MG63 (cell line): ENCODE data around the gene TMEM178B. TPM values are rescaled to one million over a fixed set of nuclear protein-coding genes. Genes with fewer than 3 reads are reported as not detected.
A peak's percentile ranks its signal among the peaks of the same experiment; 100 is the strongest.
"Not testable (repeated sequence)": the region's sequence is repeated elsewhere in the genome, so short reads cannot be mapped to it uniquely, and the experiment has no call there.

Experiments used
- DNase-seq: peaks from one replicate; pipeline ENCODE4 v3.0.0-alpha.2; 2020
- H3K27me3 ChIP-seq: fragments of 250-450 bp; sonication (Bioruptor Pico); 2 replicates; pipeline ENCODE4 v1.5.1; 2020; ENCODE audit warnings: mild to moderate bottlenecking, moderate library complexity
- H3K36me3 ChIP-seq: fragments of 250-450 bp; sonication (Bioruptor Pico); 2 replicates; pipeline ENCODE4 v1.5.1; 2020; ENCODE audit warnings: mild to moderate bottlenecking, moderate library complexity
- H3K4me3 ChIP-seq: fragments of 250-450 bp; sonication (Bioruptor Pico); 2 replicates; pipeline ENCODE4 v1.5.1; 2020; ENCODE audit warnings: mild to moderate bottlenecking, moderate library complexity
- H3K9me3 ChIP-seq: fragments of 250-450 bp; sonication (Bioruptor Pico); 2 replicates; pipeline ENCODE4 v1.5.1; 2020; ENCODE audit warnings: mild to moderate bottlenecking, moderate library complexity
- total RNA-seq: library from RNA; depleted of rRNA; stranded (reverse); fragments of >200 nt; shearing (Covaris generic); gene quantifications from 2 replicates; pipeline ENCODE4 v1.2.3, GENCODE V29; 2014; ENCODE audit warnings: low replicate concordance; rRNA removed

The TMEM178B gene
- 0.10 TPM in 1 of 2 replicates, not detected in the other for total RNA-seq

GRCh38 chr7:141073641-141074161 lies at the start of gene TMEM178B:
Gene TMEM178B (plus strand): TSS chr7:141074064.
- DNase-seq = no peak
- Histone ChIP-seq H3K4me3 (peak within 1 kb of the TSS; percentile 15; the same call in 1 of the 2 replicates), H3K27me3 (peaks cover 42% of the 10 kb centered on the region), H3K9me3 (no peaks in the 10 kb centered on the region), H3K36me3 (no peaks in the 10 kb centered on the region)

- H3K9me3 ChIP-seq = no peaks in the 10 kb centered on the region; the same call in 1 of the 2 replicates
- DNase-seq = no peak
- H3K36me3 ChIP-seq = no peaks in the 10 kb centered on the region
- no peaks in the 10 kb centered on the region for H3K27me3 ChIP-seq
- no peak overlapping the region for H3K4me3 ChIP-seq
Observed at GRCh38 chr7:141024668-141025067, 49.2 kb upstream of the TMEM178B start.

GRCh38 chr7:141027043-141027442 lies 46.8 kb upstream of the TMEM178B start:
- DNase-seq = no peak
- Histone ChIP-seq H3K27me3 (no peaks in the 10 kb centered on the region), H3K36me3 (no peaks in the 10 kb centered on the region), H3K4me3 (no peak overlapping the region), H3K9me3 (no peaks in the 10 kb centered on the region; the same call in 1 of the 2 replicates)

- H3K4me3 ChIP-seq = no peak overlapping the region
- H3K9me3 ChIP-seq = no peaks in the 10 kb centered on the region; the same call in 1 of the 2 replicates
- H3K36me3 ChIP-seq = no peaks in the 10 kb centered on the region
- no peak for DNase-seq
- no peaks in the 10 kb centered on the region for H3K27me3 ChIP-seq
Observed at GRCh38 chr7:141028767-141029166, 45.1 kb upstream of the TMEM178B start.

GRCh38 chr7:141032539-141033323 lies 41.1 kb upstream of the TMEM178B start:
- not testable (repeated sequence) for DNase-seq, H3K9me3 ChIP-seq, H3K36me3 ChIP-seq, H3K27me3 ChIP-seq, H3K4me3 ChIP-seq

GRCh38 chr7:141038100-141038499 lies 35.8 kb upstream of the TMEM178B start:
- H3K36me3 ChIP-seq, DNase-seq, H3K4me3 ChIP-seq, H3K27me3 ChIP-seq, H3K9me3 ChIP-seq: not testable (repeated sequence)

GRCh38 chr7:141039376-141039775 lies 34.5 kb upstream of the TMEM178B start:
- no peak for DNase-seq
- no peak overlapping the region for H3K4me3 ChIP-seq

GRCh38 chr7:141042222-141043193 lies 31.4 kb upstream of the TMEM178B start:
- no peak for DNase-seq
- no peak overlapping the region for H3K4me3 ChIP-seq
- no peaks in the 10 kb centered on the region for H3K9me3 ChIP-seq
- no peaks in the 10 kb centered on the region for H3K36me3 ChIP-seq
- H3K27me3 ChIP-seq = no peaks in the 10 kb centered on the region

More at GRCh38 chr7:141039376-141039775, 34.5 kb upstream of the TMEM178B start:
- H3K9me3 ChIP-seq = no peaks in the 10 kb centered on the region
- no peaks in the 10 kb centered on the region for H3K36me3 ChIP-seq
- no peaks in the 10 kb centered on the region for H3K27me3 ChIP-seq

- DNase-seq = no peak
- no peaks in the 10 kb centered on the region for H3K27me3 ChIP-seq
- no peaks in the 10 kb centered on the region for H3K9me3 ChIP-seq
- no peak overlapping the region for H3K4me3 ChIP-seq
- no peaks in the 10 kb centered on the region for H3K36me3 ChIP-seq
Observed at GRCh38 chr7:141043616-141044015, 30.2 kb upstream of the TMEM178B start.

- no peaks in the 10 kb centered on the region for H3K9me3 ChIP-seq
- DNase-seq = peak; percentile 39
- H3K36me3 ChIP-seq = no peaks in the 10 kb centered on the region
Observed at GRCh38 chr7:141045126-141045841, 28.6 kb upstream of the TMEM178B start.

GRCh38 chr7:141045842-141046620 lies 27.8 kb upstream of the TMEM178B start:
- DNase-seq = peak; percentile 51
- Histone ChIP-seq H3K36me3 (no peaks in the 10 kb centered on the region), H3K9me3 (no peaks in the 10 kb centered on the region), H3K4me3 (no peak overlapping the region), H3K27me3 (no peaks in the 10 kb centered on the region)

More at GRCh38 chr7:141045126-141045841, 28.6 kb upstream of the TMEM178B start:
- Histone ChIP-seq H3K27me3 (no peaks in the 10 kb centered on the region), H3K4me3 (no peak overlapping the region)

- DNase-seq = no peak
- Histone ChIP-seq H3K4me3 (no peak overlapping the region), H3K9me3 (no peaks in the 10 kb centered on the region), H3K27me3 (no peaks in the 10 kb centered on the region), H3K36me3 (no peaks in the 10 kb centered on the region)
Observed at GRCh38 chr7:141053626-141054025, 20.2 kb upstream of the TMEM178B start.

- no peaks in the 10 kb centered on the region for H3K9me3 ChIP-seq
- no peak overlapping the region for H3K4me3 ChIP-seq
- DNase-seq = no peak
Observed at GRCh38 chr7:141055146-141055545, 18.7 kb upstream of the TMEM178B start.

GRCh38 chr7:141057788-141058187 lies 16.1 kb upstream of the TMEM178B start:
- H3K36me3 ChIP-seq = no peaks in the 10 kb centered on the region
- no peak for DNase-seq
- H3K9me3 ChIP-seq = no peaks in the 10 kb centered on the region
- no peak overlapping the region for H3K4me3 ChIP-seq
- no peaks in the 10 kb centered on the region for H3K27me3 ChIP-seq

More at GRCh38 chr7:141055146-141055545, 18.7 kb upstream of the TMEM178B start:
- H3K36me3 ChIP-seq = no peaks in the 10 kb centered on the region
- H3K27me3 ChIP-seq = no peaks in the 10 kb centered on the region

GRCh38 chr7:141067856-141068255 lies 6.0 kb upstream of the TMEM178B start:
- H3K4me3 ChIP-seq, H3K36me3 ChIP-seq, DNase-seq, H3K9me3 ChIP-seq: not testable (repeated sequence)
- peaks cover 10% of the 10 kb centered on the region for H3K27me3 ChIP-seq
